HepG2 (cell line): ENCODE measurements around the gene SOX12. TPM values are rescaled to one million over a fixed set of nuclear protein-coding genes. Genes with fewer than 3 reads are reported as not detected.
A peak's percentile ranks its signal among the peaks of the same experiment; 100 is the strongest.

Source experiments
- ATAD3A ChIP-seq: sonication (generic); formaldehyde crosslinking; IDR thresholded peaks from 2 replicates; pipeline ENCODE4 v1.4.0; 2020; ENCODE audit warnings: missing genetic modification reagents
- FOXC1 ChIP-seq: sonication (generic); formaldehyde crosslinking; IDR thresholded peaks from 2 replicates; pipeline ENCODE4 v1.8.0; 2022; ENCODE audit warnings: mild to moderate bottlenecking, missing genetic modification reagents, borderline replicate concordance
- GTF2F1 ChIP-seq: fragments of 150-350 bp; IDR thresholded peaks from 2 replicates; pipeline ENCODE4 v1.6.1; 2014; ENCODE audit warnings: low read length
- GZF1 ChIP-seq: sonication (generic); formaldehyde crosslinking; IDR thresholded peaks from 2 replicates; pipeline ENCODE4 v1.5.1; 2020; ENCODE audit warnings: mild to moderate bottlenecking, missing genetic modification reagents
- HNRNPK ChIP-seq: fragments of 200-400 bp; formaldehyde crosslinking; IDR thresholded peaks from 2 replicates; pipeline ENCODE4 v1.6.1; 2018; ENCODE audit warnings: low read length, low read depth, moderate library complexity, mild to moderate bottlenecking; ENCODE audit not compliant: poor library complexity, severe bottlenecking
- HOXA3 ChIP-seq: sonication (generic); formaldehyde crosslinking; IDR thresholded peaks from 2 replicates; pipeline ENCODE4 v1.5.0; 2020; ENCODE audit warnings: missing genetic modification reagents
- KLF16 ChIP-seq, 2 experiments: sonication (generic) in 1 of 2; formaldehyde crosslinking in 1 of 2; IDR thresholded peaks; 2 replicates each; pipeline versions ENCODE4 v1.6.1 to v1.8.0; 2016 to 2023; ENCODE audit warnings: missing genetic modification reagents in 2 of 2, missing compliant biosample characterization in 1 of 2
- MED1 ChIP-seq: sonication (generic); formaldehyde crosslinking; IDR thresholded peaks from 2 replicates; pipeline ENCODE4 v1.4.0; 2020; ENCODE audit warnings: missing genetic modification reagents
- PCBP2 ChIP-seq: fragments of 200-400 bp; formaldehyde crosslinking; optimal IDR thresholded peaks from 2 replicates; pipeline ENCODE3; 2018; ENCODE audit warnings: low read length, low read depth; ENCODE audit not compliant: poor library complexity, severe bottlenecking
- PHF21A ChIP-seq: sonication (generic); formaldehyde crosslinking; IDR thresholded peaks from 2 replicates; pipeline ENCODE4 v1.5.0; 2020; ENCODE audit warnings: mild to moderate bottlenecking, missing genetic modification reagents
- SYNCRIP ChIP-seq: fragments of 200-400 bp; formaldehyde crosslinking; IDR thresholded peaks from 2 replicates; pipeline ENCODE4 v1.6.1; 2018; ENCODE audit warnings: mild to moderate bottlenecking, low read depth, low read length; ENCODE audit not compliant: insufficient read depth
- TARDBP ChIP-seq: sonication (generic); formaldehyde crosslinking; IDR thresholded peaks from 2 replicates; pipeline ENCODE4 v1.8.0; 2022; ENCODE audit warnings: mild to moderate bottlenecking, missing genetic modification reagents
- ZMYM4 ChIP-seq: sonication (generic); formaldehyde crosslinking; IDR thresholded peaks from 2 replicates; pipeline ENCODE4 v1.8.1; 2023; ENCODE audit warnings: mild to moderate bottlenecking, missing genetic modification reagents
- ZNF337 ChIP-seq: sonication (generic); formaldehyde crosslinking; IDR thresholded peaks from 2 replicates; pipeline ENCODE4 v1.5.1; 2020; ENCODE audit warnings: missing genetic modification reagents, low read depth, mild to moderate bottlenecking, borderline replicate concordance
- ZNF430 ChIP-seq: sonication (generic); formaldehyde crosslinking; IDR thresholded peaks from 2 replicates; pipeline ENCODE4 v1.9.0; 2021; ENCODE audit warnings: mild to moderate bottlenecking, missing genetic modification reagents
- ZNF556 ChIP-seq: sonication (generic); formaldehyde crosslinking; IDR thresholded peaks from 2 replicates; pipeline ENCODE4 v1.4.0; 2020; ENCODE audit warnings: mild to moderate bottlenecking, missing genetic modification reagents, borderline replicate concordance
- ZNF557 ChIP-seq: sonication (generic); formaldehyde crosslinking; IDR thresholded peaks from 2 replicates; pipeline ENCODE4 v1.4.0; 2020; ENCODE audit warnings: missing genetic modification reagents
- ZNF678 ChIP-seq: sonication (generic); formaldehyde crosslinking; IDR thresholded peaks from 2 replicates; pipeline ENCODE4 v1.4.0; 2020; ENCODE audit warnings: mild to moderate bottlenecking, missing genetic modification reagents
- polyA plus RNA-seq, 8 experiments: library from polyadenylated mRNA; depleted of rRNA in 3 of 8; stranded (reverse) in 7 of 8; unstranded in 1 of 8; fragments of >200 nt; fragmentation: Illumina TruSeq in 4 of 8; extraction: Trizol in 4 of 8; gene quantifications; 2 replicates each; pipeline versions ENCODE4 v1.2.1 to v1.2.3, GENCODE V29; 2011 to 2016; ENCODE audit warnings: low read depth in 4 of 8, missing spikeins in 1 of 8, mixed read lengths in 1 of 8; ENCODE audit not compliant: insufficient read depth in 1 of 8
- total RNA-seq, 5 experiments: library from RNA; depleted of rRNA; stranded (reverse); fragments of >200 nt; fragmentation: Illumina TruSeq; extraction: Trizol; gene quantifications; 2 replicates each; pipeline ENCODE4 v1.2.3, GENCODE V29; 2016; ENCODE audit warnings: low read depth in 1 of 5
- TF ChIP-seq, protein P1 (sequence below): IDR thresholded peaks from 2 replicates; pipeline ENCODE4 v1.6.1; 2016; ENCODE audit warnings: missing genetic modification reagents, missing compliant biosample characterization
- TF ChIP-seq, protein P2 (sequence below): sonication (generic); IDR thresholded peaks from 2 replicates; pipeline ENCODE4 v1.6.1; 2016; ENCODE audit warnings: low read depth, borderline replicate concordance
- TF ChIP-seq, protein P3 (sequence below): IDR thresholded peaks from 2 replicates; pipeline ENCODE4 v1.6.1; 2018; ENCODE audit warnings: missing genetic modification reagents
- TF ChIP-seq, protein P4 (sequence below): IDR thresholded peaks from 2 replicates; pipeline ENCODE4 v1.6.1; 2016; ENCODE audit warnings: mild to moderate bottlenecking, missing biosample characterization, missing genetic modification reagents

SOX12 gene
- total and polyA plus RNA-seq, 2 of the 13 experiments (the other 11 are each of a cell fraction or from before 2014, with no cell fraction given) = 10.0 to 18.7 TPM

DNA sequence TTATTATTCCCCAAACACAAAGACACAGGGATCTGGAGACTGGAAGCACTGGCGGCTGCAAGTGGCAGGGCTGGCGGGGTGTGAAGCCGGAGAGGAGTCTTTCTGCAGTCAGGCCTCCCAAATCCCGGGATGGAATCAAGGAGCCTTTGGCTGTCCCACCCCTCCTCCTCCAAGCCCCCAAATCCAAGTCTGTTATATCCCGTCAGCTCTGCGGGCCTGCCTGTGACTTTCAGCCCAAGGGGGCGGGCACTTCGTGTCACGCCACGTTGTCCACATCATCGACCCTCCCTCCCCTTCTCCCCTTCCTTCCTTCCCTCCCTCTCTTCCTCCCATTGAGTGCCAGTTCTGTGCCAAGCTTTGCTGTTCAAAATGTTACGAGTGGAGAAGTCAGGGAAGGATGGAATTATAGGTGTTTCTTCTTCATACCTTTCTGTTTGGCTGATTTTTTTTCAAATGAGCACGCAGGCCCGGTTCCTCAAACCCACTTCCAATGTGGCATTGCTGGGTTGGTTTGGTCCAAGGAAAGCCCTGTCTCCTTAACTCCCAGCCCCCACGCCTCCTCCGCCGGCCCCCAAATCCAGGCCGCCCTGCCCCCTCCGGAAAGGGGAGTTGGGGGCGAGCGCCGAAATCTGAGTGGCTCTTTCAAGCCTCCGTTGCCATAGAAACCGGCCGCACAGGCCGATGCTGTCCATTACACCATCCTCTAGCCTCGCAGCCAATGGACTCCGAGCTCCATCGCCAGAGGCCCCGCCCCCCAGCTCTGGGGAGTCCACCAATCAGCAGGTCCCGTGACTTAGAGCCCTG, 15.3 kb upstream of the SOX12 start (continued):
- TF ChIP-seq, protein P1, sequence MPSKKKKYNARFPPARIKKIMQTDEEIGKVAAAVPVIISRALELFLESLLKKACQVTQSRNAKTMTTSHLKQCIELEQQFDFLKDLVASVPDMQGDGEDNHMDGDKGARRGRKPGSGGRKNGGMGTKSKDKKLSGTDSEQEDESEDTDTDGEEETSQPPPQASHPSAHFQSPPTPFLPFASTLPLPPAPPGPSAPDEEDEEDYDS (CRISPR knock-in tag) = peak; percentile 79
- TF ChIP-seq GTF2F1 = no peak
- TF ChIP-seq FOXC1 = peak; percentile 71; the same call in 1 of the 2 replicates
- no peak for TF ChIP-seq SYNCRIP
- TF ChIP-seq, protein P2, sequence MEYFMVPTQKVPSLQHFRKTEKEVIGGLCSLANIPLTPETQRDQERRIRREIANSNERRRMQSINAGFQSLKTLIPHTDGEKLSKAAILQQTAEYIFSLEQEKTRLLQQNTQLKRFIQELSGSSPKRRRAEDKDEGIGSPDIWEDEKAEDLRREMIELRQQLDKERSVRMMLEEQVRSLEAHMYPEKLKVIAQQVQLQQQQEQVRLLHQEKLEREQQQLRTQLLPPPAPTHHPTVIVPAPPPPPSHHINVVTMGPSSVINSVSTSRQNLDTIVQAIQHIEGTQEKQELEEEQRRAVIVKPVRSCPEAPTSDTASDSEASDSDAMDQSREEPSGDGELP = 0 out of 2 replicates have a peak, but pooled peaks have one; percentile 17
- 0 out of 2 replicates have a peak, but pooled peaks have one; percentile 75 for TF ChIP-seq ZNF337
- peak; percentile 25; the same call in 1 of the 2 replicates for TF ChIP-seq HOXA3
- TF ChIP-seq ZNF678 (CRISPR knock-in tag) = 0 out of 2 replicates have a peak, but pooled peaks have one; percentile 94
- peak; percentile 76 for TF ChIP-seq HNRNPK
- TF ChIP-seq, protein P3, sequence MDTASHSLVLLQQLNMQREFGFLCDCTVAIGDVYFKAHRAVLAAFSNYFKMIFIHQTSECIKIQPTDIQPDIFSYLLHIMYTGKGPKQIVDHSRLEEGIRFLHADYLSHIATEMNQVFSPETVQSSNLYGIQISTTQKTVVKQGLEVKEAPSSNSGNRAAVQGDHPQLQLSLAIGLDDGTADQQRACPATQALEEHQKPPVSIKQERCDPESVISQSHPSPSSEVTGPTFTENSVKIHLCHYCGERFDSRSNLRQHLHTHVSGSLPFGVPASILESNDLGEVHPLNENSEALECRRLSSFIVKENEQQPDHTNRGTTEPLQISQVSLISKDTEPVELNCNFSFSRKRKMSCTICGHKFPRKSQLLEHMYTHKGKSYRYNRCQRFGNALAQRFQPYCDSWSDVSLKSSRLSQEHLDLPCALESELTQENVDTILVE (CRISPR knock-in tag) = no peak; the same call in 1 of the 2 replicates
- peak; percentile 52; the same call in 1 of the 2 replicates for TF ChIP-seq ZNF556 (CRISPR knock-in tag)
- TF ChIP-seq ZNF557 = no peak
- TF ChIP-seq, protein P4, sequence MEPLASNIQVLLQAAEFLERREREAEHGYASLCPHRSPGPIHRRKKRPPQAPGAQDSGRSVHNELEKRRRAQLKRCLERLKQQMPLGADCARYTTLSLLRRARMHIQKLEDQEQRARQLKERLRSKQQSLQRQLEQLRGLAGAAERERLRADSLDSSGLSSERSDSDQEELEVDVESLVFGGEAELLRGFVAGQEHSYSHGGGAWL (CRISPR knock-in tag) = peak; percentile 84
- no peak for TF ChIP-seq PHF21A (CRISPR knock-in tag)
- TF ChIP-seq MED1 = peak; percentile 57; the same call in 1 of the 2 replicates
- peak; percentile 33 for TF ChIP-seq PCBP2
- 0 out of 2 replicates have a peak, but pooled peaks have one; percentile 26 for TF ChIP-seq ATAD3A (CRISPR knock-in tag)
- peak; percentile 87; the same call in 1 of the 2 replicates for TF ChIP-seq TARDBP (CRISPR knock-in tag)
- TF ChIP-seq KLF16 (CRISPR knock-in tag; IDR thresholded peaks at IDR 0.05) = peak in 1 of 2 experiments; percentile 35; a peak in 2 of 4 replicates
- TF ChIP-seq GZF1 (CRISPR knock-in tag) = peak; percentile 30; the same call in 1 of the 2 replicates
- peak; percentile 25; the same call in 1 of the 2 replicates for TF ChIP-seq ZNF430 (CRISPR knock-in tag)
- peak; percentile 83 for TF ChIP-seq ZMYM4
